GM12873 (cell line): Measurements from ENCODE around the gene CARD9.

Source experiments
- TF ChIP-seq, protein P1 (sequence below): IDR thresholded peaks from 2 replicates; pipeline ENCODE4 v1.5.1; 2012; ENCODE audit warnings: low read depth, mild to moderate bottlenecking, moderate library complexity, low read length, control low read depth; ENCODE audit not compliant: insufficient read depth; ENCODE audit errors: missing control alignments

Gene CARD9

DNA sequence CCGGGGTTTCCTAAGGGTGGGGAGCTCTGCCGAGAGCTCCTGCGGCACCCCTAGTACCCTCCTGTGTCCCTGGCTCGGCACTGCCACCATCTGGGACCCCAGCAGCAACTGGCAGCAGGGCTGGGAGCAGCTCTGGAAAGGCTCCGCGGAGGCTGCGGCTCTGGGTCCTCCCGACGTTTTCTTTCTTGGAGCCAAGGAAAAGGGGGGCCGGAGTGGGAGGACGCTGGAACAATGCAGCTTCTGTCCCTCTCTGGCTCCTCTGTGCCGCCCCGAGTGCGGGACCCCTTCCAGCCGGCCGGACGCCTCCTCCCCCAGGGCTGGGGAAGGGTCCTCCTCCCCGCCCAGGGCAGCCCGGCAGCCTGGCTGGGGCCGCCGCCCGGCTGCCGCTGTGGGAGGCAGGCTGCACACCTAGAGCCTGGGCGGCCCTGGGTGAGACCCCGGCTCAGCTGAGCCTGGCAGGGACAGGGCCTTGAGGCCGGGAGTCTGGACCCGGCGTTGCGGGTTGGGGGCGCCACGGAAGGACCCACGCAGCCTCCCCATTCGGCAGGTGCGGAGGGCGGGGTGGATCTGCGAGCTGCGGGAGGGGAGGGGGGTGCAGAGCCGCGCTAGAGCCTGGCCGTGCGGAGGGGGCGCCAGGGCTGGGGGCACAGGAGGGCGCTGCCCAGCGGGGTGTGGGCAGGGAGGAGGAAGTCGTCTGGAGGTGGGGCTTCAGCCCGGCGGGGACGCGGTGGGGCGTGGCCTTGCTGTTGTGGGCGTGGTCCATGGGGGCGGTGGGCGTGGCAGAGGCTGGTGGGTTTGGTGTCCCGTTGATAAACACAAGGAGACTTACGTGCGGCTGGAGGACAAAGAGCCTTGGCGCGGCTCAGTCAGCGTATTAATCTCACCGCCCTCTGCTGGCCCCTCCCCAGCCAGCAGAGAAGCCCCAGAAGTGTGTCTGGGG, 31.0 kb downstream of the CARD9 start:
- TF ChIP-seq, protein P1, sequence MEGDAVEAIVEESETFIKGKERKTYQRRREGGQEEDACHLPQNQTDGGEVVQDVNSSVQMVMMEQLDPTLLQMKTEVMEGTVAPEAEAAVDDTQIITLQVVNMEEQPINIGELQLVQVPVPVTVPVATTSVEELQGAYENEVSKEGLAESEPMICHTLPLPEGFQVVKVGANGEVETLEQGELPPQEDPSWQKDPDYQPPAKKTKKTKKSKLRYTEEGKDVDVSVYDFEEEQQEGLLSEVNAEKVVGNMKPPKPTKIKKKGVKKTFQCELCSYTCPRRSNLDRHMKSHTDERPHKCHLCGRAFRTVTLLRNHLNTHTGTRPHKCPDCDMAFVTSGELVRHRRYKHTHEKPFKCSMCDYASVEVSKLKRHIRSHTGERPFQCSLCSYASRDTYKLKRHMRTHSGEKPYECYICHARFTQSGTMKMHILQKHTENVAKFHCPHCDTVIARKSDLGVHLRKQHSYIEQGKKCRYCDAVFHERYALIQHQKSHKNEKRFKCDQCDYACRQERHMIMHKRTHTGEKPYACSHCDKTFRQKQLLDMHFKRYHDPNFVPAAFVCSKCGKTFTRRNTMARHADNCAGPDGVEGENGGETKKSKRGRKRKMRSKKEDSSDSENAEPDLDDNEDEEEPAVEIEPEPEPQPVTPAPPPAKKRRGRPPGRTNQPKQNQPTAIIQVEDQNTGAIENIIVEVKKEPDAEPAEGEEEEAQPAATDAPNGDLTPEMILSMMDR = no peak

DNA sequence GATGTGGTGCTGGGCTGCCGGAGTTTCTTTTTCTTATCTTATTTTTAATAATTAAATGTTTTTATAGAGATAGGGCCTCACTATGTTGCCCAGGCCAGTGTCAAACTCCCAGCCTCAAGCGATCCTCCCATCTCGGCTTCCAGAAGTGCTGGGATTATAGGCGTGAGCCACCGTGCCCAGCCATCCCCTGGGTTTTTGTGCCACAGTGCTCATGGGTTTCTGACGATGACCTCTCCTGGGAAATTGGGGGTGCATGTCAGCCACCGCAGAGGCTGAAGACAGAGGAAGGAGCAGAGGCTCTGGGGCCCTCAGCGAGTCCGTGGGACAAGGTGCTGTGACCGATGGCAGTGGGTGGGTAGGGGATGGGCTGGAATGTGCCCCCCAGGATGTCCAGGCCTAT, 31.7 kb downstream of the CARD9 start:
- TF ChIP-seq, protein P1 = no peak

DNA sequence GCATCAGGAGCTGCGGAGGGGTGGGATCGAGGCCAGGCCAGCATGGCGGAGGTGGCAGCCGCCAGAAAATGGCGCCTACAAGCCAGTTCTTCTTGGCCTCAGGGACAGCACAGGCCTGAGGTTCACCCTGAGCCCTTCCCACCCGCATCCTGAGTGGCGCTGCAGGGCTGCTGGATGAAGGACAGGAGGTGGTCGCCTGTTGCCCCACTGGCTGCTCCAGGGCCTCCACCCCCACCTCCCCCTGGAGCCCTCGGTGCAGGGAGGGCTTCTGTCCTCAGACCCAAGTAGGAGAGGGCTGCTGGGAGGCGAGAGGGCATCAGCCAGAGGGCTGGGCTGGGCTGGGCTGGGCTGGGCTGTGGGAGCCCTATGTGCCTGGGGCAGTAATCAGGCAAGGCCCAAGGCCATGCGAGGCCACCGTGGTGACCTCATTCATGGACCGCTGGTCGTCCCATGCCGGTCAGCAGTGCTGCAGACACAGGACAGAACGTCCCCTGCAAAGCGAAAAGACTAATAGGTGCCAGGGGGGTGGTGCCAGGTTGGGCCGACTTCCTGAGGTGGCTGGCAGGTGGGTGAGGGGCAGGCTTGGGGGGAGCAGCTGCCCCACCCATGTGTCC, 32.3 kb downstream of the CARD9 start:
- TF ChIP-seq, protein P1 = no peak

DNA sequence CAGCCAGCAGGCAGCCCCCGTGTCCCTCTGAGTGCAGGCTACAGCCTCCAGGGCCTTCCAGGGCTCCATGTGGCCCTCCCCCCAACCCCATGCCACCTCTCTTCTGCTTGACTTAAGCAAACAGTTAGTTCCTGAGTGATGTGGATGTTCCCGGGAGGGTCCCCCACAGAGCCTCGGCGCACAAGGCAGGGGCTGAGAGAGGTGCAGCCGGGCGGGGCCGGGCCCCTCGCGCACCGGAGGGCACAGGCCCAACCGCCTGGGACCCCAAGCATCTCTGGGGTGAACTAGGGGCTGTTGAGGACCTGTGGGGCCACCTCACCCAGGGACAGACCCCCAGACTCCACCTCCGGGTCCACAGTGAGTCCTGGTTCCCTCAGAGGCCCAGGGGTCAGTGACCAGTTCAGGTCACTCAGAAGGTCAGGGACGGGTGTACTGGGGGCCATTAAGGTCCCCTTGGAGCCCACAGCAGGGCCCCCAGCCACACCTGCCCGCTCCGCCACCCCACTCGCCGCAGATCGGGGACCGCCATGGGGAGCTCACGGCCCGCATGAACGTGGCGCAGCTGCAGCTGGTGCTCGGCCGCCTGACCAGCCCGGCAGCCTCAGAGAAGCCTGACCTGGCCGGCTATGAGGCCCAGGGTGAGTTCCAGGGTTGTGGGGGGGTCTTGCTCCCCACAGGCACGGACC, 33.0 kb downstream of the CARD9 start:
- TF ChIP-seq, protein P1 = no peak

DNA sequence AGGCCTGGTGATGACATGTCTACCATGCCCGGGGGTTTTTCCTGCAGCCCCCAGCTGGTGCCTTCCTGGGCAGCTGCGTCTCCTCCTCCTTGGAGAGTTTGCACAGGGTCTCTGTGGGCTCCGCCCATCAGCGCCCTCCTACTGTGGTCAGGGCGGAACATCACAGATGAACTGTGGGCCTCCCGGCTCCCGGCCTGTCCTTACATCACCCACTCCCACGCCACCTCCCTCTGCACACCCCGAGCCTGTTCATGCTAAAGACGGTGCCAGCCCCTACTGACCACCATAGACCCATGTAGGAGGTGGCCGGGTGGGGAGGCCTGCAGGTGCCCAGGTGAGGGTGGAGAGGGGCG, 33.5 kb downstream of the CARD9 start:
- TF ChIP-seq, protein P1 = no peak

DNA sequence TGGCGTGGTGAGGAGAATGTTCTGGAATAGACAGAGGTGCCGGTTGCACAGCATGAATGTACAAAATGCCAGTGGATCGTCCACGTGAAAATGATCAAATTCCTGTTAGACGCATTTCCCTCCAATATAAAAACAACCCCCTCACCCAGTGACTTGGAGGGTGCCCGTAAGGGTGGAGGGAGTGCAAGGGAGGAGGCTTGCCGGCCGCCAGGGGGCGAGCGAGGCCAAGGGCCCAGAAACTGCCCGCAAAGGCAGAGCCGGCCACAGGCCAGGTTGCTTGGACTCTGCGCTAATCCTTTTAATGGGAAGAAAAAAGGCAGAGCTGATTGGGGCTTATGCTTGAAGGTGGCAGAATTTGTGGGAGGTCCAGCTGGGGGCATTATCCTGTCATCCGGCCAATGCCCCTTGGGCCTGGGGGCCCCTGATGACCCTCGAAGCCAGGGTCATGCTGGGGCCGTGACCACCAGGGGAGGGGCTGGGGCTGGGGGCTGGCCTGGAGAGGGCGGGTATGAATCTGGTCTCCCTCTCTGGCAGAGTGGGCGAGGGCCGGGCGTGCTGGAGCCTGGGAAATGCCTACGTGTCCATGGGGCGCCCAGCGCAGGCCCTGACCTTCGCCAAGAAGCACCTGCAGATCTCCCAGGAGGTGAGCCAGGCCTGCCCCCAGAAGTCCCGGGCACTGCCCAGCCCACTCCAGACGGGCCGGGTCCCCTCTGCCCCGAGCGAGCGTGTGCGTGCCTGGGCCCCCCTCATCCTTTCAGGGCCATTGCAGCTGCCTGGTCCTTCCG, 34.1 kb downstream of the CARD9 start:
- TF ChIP-seq, protein P1 = peak; percentile 93

DNA sequence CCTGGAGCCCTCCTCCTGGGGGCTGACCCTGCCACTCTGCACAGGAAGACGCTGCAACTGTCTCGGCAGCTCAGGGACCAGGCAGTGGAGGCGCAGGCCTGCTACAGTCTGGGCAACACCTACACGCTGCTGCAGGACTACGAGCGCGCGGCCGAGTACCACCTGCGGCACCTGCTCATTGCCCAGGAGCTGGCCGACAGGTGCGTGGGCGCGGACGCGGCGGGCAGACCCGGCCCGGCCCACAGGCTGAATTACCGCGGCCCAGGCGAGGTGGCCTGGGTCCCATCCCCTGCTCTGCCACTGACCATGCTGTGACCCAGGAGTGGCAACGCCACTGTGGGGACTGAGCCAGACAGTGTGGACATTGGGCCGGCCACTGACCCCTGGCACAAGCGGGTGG, 35.0 kb downstream of the CARD9 start:
- TF ChIP-seq, protein P1 = no peak
